ENCODE results near the gene BTG4.

BTG4 gene

DNA sequence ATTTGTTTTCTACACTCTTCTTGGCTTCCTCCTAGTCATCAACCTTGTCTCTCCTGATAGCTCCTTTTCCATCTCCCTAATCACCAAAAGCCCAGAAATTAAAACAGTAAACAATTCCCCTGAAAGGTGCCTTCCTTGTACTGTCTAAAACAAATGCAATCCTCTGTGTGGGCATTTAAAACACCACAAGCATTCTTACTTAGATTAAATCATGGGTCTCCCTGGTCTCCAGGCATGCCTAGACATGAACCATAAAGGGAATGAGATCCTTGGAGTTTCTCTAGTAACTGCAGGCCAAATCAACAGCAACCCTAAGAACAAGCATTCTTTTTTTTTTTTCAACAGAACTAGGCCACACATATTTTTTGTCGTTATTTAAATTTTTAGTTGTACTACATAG is 1.9 kb downstream of the BTG4 start:
- Histone ChIP-seq H3K36me3 (no peaks in the 10 kb centered on the region), H3K27me3 (peaks cover 54% of the 10 kb centered on the region), H3K9me3 (no peaks in the 10 kb centered on the region), H3K27ac (no peak overlapping the region), H3K4me3 (ENCODE audit: low read depth in 1 of 2, low read length in 1 of 2) (no peak overlapping the region), H3K4me1 (ENCODE audit: control insufficient read depth in 1 of 2, insufficient read depth in 1 of 2, low read depth in 1 of 2, low read length in 1 of 2) (peaks cover 10 to 34% of the 10 kb centered on the region in 2 experiments)
- TF ChIP-seq, protein P1, sequence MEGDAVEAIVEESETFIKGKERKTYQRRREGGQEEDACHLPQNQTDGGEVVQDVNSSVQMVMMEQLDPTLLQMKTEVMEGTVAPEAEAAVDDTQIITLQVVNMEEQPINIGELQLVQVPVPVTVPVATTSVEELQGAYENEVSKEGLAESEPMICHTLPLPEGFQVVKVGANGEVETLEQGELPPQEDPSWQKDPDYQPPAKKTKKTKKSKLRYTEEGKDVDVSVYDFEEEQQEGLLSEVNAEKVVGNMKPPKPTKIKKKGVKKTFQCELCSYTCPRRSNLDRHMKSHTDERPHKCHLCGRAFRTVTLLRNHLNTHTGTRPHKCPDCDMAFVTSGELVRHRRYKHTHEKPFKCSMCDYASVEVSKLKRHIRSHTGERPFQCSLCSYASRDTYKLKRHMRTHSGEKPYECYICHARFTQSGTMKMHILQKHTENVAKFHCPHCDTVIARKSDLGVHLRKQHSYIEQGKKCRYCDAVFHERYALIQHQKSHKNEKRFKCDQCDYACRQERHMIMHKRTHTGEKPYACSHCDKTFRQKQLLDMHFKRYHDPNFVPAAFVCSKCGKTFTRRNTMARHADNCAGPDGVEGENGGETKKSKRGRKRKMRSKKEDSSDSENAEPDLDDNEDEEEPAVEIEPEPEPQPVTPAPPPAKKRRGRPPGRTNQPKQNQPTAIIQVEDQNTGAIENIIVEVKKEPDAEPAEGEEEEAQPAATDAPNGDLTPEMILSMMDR (IDR thresholded peaks at IDR 0.05): no peak

DNA sequence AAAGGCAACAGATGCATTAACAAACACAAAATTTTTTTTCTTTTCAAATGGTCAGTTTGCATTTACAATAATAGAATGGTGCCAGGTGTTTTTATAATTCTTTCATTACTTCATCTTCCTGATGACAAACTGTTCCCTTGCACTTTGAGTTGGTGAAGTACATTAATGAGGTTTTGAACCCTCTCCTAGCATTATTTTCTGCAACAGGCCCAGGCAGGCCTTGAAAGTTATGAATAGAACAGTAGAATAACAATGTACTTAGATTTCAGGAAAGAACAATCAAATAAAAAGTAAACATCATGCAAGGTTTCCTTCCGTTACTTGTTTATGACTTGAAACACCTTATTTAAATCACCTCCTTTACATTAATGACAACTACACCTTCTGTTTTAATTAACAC is 9.6 kb downstream of the BTG4 start:
- no peaks in the 10 kb centered on the region for H3K36me3 ChIP-seq
- H3K27me3 ChIP-seq: no peaks in the 10 kb centered on the region
- no peak overlapping the region for H3K4me3 ChIP-seq (ENCODE audit: low read depth in 1 of 2, low read length in 1 of 2)
- H3K4me1 ChIP-seq (ENCODE audit: control insufficient read depth in 1 of 2, insufficient read depth in 1 of 2, low read depth in 1 of 2, low read length in 1 of 2): no peaks in the 10 kb centered on the region
- no peaks in the 10 kb centered on the region for H3K9me3 ChIP-seq
- TF ChIP-seq, protein P1 (IDR thresholded peaks at IDR 0.05): no peak
- no peak overlapping the region for H3K27ac ChIP-seq

DNA sequence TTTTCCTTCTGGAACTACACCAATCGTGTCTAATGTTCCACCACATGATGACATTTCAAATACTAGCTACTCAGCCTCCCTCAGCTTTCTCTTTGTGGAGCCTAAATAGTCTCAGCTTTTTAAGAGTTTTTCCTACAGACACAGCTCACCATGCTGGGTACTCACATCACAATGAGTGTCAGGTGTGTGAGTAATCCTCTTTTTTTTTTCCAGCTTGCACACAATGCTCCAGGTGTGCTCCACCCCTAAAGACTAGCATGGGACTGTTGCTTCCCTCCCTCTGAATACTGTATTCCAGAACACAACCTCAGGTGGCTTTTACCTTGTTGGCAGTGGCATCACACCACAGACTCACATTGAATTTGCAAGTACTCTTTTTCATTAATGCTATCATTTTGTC is 11.7 kb downstream of the BTG4 start:
- Histone ChIP-seq H3K9me3 (no peaks in the 10 kb centered on the region), H3K4me1 (ENCODE audit: control insufficient read depth in 1 of 2, insufficient read depth in 1 of 2, low read depth in 1 of 2, low read length in 1 of 2) (no peaks in the 10 kb centered on the region), H3K4me3 (ENCODE audit: low read depth in 1 of 2, low read length in 1 of 2) (no peak overlapping the region), H3K36me3 (no peaks in the 10 kb centered on the region), H3K27me3 (no peaks in the 10 kb centered on the region), H3K27ac (no peak overlapping the region)
- TF ChIP-seq, protein P1 (IDR thresholded peaks at IDR 0.05): no peak

DNA sequence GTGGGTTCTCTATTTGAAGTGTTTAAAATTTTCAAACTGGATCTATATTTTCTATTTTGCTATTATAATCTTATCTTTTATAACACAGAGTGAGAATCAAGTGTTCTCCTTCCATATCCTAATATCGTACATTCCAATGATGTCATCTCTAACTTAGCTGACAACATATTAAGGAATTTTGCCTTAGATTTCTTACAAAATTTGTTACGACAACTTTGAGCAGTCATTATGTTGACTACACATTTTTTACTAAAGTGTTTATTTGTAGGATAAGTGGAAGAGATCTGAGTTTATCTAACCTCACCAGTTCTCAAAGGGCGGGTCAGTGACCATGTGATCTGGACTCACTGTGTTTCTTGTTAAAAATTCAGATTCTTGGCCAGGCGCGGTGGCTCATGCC is 12.7 kb downstream of the BTG4 start:
- H3K27ac ChIP-seq: no peak overlapping the region
- TF ChIP-seq, protein P1 (IDR thresholded peaks at IDR 0.05): no peak

DNA sequence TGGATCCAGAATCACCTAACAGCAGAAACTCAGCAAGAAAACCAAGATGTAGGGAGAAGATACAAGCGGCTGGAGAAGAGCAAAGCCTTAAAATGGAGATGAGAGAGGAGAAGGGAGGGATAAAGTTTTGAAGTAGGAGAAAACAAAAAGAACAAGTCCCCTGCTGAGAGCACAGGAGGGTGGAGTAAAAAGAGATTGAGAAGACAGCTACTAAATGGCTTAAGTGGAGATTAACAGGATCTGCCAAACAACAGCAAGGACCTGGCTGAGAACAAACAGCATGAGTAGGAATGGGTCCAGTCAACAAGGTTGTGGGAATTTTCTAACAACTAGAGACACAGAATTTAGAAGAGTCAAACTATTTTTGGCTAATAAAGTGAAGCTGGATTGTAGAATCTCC is 18.1 kb downstream of the BTG4 start:
- Histone ChIP-seq H3K27me3 (no peaks in the 10 kb centered on the region), H3K4me3 (ENCODE audit: low read depth in 1 of 2, low read length in 1 of 2) (no peak overlapping the region), H3K9me3 (no peaks in the 10 kb centered on the region), H3K27ac (no peak overlapping the region), H3K4me1 (ENCODE audit: control insufficient read depth in 1 of 2, insufficient read depth in 1 of 2, low read depth in 1 of 2, low read length in 1 of 2) (no peaks in the 10 kb centered on the region), H3K36me3 (no peaks in the 10 kb centered on the region)
- TF ChIP-seq, protein P1 (IDR thresholded peaks at IDR 0.05): no peak

More for the DNA sequence above, 12.7 kb downstream of the BTG4 start:
- Histone ChIP-seq H3K4me3 (ENCODE audit: low read depth in 1 of 2, low read length in 1 of 2) (no peak overlapping the region), H3K9me3 (no peaks in the 10 kb centered on the region), H3K36me3 (no peaks in the 10 kb centered on the region), H3K27me3 (no peaks in the 10 kb centered on the region), H3K4me1 (ENCODE audit: control insufficient read depth in 1 of 2, insufficient read depth in 1 of 2, low read depth in 1 of 2, low read length in 1 of 2) (no peaks in the 10 kb centered on the region)

DNA sequence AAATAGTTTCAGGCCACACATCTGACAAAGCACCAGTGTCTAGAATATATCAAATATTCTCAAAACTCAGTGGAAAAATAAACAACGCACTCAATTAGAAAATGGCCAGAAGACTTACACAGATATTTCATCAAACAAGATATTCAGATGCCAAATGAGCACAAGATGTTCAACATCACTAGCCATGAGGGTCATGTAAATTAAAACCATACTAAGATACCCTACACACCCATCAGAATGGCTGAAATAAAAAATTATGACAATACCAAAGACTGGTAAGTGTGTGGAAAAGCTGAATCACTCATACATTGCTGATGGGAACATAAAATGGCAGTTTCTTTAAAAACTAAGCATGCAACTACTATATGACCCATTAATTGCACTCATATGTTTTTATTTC is 21.7 kb downstream of the BTG4 start:
- Histone ChIP-seq H3K27ac (no peak overlapping the region), H3K27me3 (no peaks in the 10 kb centered on the region), H3K4me3 (ENCODE audit: low read depth in 1 of 2, low read length in 1 of 2) (no peak overlapping the region), H3K36me3 (no peaks in the 10 kb centered on the region), H3K9me3 (no peaks in the 10 kb centered on the region), H3K4me1 (ENCODE audit: control insufficient read depth in 1 of 2, insufficient read depth in 1 of 2, low read depth in 1 of 2, low read length in 1 of 2) (no peaks in the 10 kb centered on the region)
- TF ChIP-seq, protein P1 (IDR thresholded peaks at IDR 0.05): no peak

Data from neutrophil (primary cell).